CD4-positive, CD25-positive, alpha-beta regulatory T cell (primary cell): ENCODE measurements around the gene HPCAL1. TPM values are rescaled to one million over a fixed set of nuclear protein-coding genes. Genes with fewer than 3 reads are reported as not detected.
"Not testable (repeated sequence)": the region's sequence is repeated elsewhere in the genome, so short reads cannot be mapped to it uniquely, and the experiment has no call there.

Experiments used
- ATAC-seq, 2 donors: fragments of 150-1000 bp; cut with Tn5 transposase; one replicate each; pipeline ENCODE4 v1.10.0; 2021; ENCODE audit warnings: low read depth in 2 of 2, moderate number of reproducible peaks in 2 of 2, moderate library complexity in 1 of 2
- DNase-seq, 3 donors: peaks; one replicate each; pipeline versions ENCODE4 v3.0.0 to v3.0.0-alpha.2; 2012 to 2022; ENCODE audit warnings: mixed read lengths in 1 of 3
- H3K27ac ChIP-seq: one replicate; pipeline ENCODE4 v1.7.0; 2013; ENCODE audit warnings: mild to moderate bottlenecking, low read length; ENCODE audit not compliant: insufficient read depth, poor library complexity, severe bottlenecking
- H3K27me3 ChIP-seq: one replicate; pipeline ENCODE4 v1.7.0; 2013; ENCODE audit warnings: low read length; ENCODE audit not compliant: control insufficient read depth, insufficient read depth
- H3K36me3 ChIP-seq: one replicate; pipeline ENCODE4 v1.7.0; 2013; ENCODE audit warnings: mild to moderate bottlenecking, low read length, moderate library complexity; ENCODE audit not compliant: control insufficient read depth, insufficient read depth
- H3K4me1 ChIP-seq: 2 replicates; pipeline ENCODE4 v1.7.0; 2013; ENCODE audit warnings: mild to moderate bottlenecking, low read length; ENCODE audit not compliant: insufficient read depth, control insufficient read depth, poor library complexity, severe bottlenecking
- H3K4me3 ChIP-seq: one replicate; pipeline ENCODE4 v1.7.0; 2013; ENCODE audit warnings: low read depth, mild to moderate bottlenecking, low read length, moderate library complexity
- H3K9me3 ChIP-seq, 2 experiments: 1 replicate in 1 of 2; 2 replicates in 1 of 2; pipeline ENCODE4 v1.7.0; 2013; ENCODE audit warnings: low read length in 2 of 2, mild to moderate bottlenecking in 1 of 2, moderate library complexity in 1 of 2; ENCODE audit not compliant: control insufficient read depth in 2 of 2
- H3K27ac Mint-ChIP-seq, 3 donors: one replicate each; pipeline ENCODE4 v1.8.0; 2020 to 2022; ENCODE audit warnings: mild to moderate bottlenecking in 3 of 3, mixed read lengths in 3 of 3, moderate library complexity in 2 of 3
- H3K27me3 Mint-ChIP-seq: one replicate; pipeline ENCODE4 v1.8.0; 2022; ENCODE audit warnings: mild to moderate bottlenecking, mixed read lengths
- H3K36me3 Mint-ChIP-seq: one replicate; pipeline ENCODE4 v1.8.0; 2020; ENCODE audit warnings: mixed read lengths
- H3K4me1 Mint-ChIP-seq, 4 donors: one replicate each; pipeline ENCODE4 v1.8.0; 2020 to 2022; ENCODE audit warnings: mixed read lengths in 4 of 4, mild to moderate bottlenecking in 1 of 4
- H3K4me3 Mint-ChIP-seq, 4 donors: one replicate each; pipeline ENCODE4 v1.8.0; 2020 to 2022; ENCODE audit warnings: mild to moderate bottlenecking in 4 of 4, mixed read lengths in 4 of 4, moderate library complexity in 3 of 4
- H3K9me3 Mint-ChIP-seq, 7 donors: one replicate each; pipeline ENCODE4 v1.8.0; 2020 to 2022; ENCODE audit warnings: mixed read lengths in 7 of 7, mild to moderate bottlenecking in 3 of 7, moderate library complexity in 2 of 7
- polyA plus RNA-seq, 4 donors: library from polyadenylated mRNA; unstranded; fragments of 300-500 nt; fragmentation: Illumina TruSeq; gene quantifications; one replicate each; pipeline ENCODE4 v1.2.3, GENCODE V29; 2021
- total RNA-seq: library from RNA; stranded (reverse); gene quantifications from one replicate; pipeline ENCODE4 v1.2.3, GENCODE V29; 2022

The HPCAL1 gene
- total and polyA plus RNA-seq, 5 donors from 2014 or later, result 33.8 to 95.6 (median 84.8) TPM

GRCh38 chr2:10257036-10257435 lies 45.7 kb upstream of the HPCAL1 start:
- Mint-ChIP-seq H3K4me3 (no peak overlapping the region), H3K9me3 (peaks cover 0 to 2% (median 0%) of the 10 kb centered on the region in 7 donors), H3K27me3 (peaks cover 6% of the 10 kb centered on the region), H3K36me3 (no peaks in the 10 kb centered on the region), H3K4me1 (no peaks in the 10 kb centered on the region), H3K27ac (no peak overlapping the region)
- no peak for DNase-seq
- H3K27me3 ChIP-seq, result no peaks in the 10 kb centered on the region
- H3K9me3 ChIP-seq, result no peaks in the 10 kb centered on the region
- H3K4me3 ChIP-seq, result no peak overlapping the region
- H3K36me3 ChIP-seq, result no peaks in the 10 kb centered on the region
- no peaks in the 10 kb centered on the region for H3K4me1 ChIP-seq
- H3K27ac ChIP-seq, result no peak overlapping the region
- no peak for ATAC-seq

DNA sequence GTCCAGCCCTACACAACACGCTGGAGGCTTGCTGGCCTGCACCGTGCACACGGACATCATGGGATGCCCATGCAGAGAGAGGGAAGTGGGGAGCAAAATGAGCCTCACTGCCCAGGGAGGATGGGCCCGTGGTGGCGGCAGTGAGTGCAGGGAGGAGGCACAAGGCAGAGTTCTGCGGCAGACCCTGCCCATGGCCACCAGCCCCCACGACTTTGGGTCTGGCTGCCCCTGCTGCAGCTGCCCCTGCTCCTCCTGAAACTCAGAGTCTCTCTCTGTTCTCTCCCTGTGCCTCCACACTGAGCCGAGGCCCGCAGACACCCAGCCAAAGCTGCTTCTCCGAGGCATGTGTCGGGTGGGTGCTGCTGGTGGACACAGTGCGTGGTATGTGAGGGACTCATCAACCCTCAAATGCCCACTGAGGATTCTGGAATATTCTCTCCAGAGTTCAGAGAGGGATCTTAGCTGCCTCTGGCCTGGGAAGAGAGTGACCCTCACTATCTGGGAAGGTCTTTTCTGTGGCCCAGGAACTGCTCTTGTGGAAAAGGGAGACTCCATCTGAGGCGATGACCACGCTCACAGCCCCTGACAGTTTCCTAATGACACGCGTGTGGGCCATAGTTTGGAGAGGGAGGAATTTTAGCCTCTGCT lies 45.1 kb upstream of the HPCAL1 start:
- Mint-ChIP-seq H3K27ac (no peak overlapping the region), H3K27me3 (peaks cover 4% of the 10 kb centered on the region), H3K4me1 (no peaks in the 10 kb centered on the region), H3K4me3 (no peak overlapping the region), H3K36me3 (no peaks in the 10 kb centered on the region), H3K9me3 (peaks cover 0 to 1% (median 0%) of the 10 kb centered on the region in 7 donors)
- no peaks in the 10 kb centered on the region for H3K36me3 ChIP-seq
- ATAC-seq (no peak), DNase-seq (no peak)
- no peak overlapping the region for H3K27ac ChIP-seq
- no peaks in the 10 kb centered on the region for H3K27me3 ChIP-seq
- no peaks in the 10 kb centered on the region for H3K9me3 ChIP-seq
- no peaks in the 10 kb centered on the region for H3K4me1 ChIP-seq
- no peak overlapping the region for H3K4me3 ChIP-seq

DNA sequence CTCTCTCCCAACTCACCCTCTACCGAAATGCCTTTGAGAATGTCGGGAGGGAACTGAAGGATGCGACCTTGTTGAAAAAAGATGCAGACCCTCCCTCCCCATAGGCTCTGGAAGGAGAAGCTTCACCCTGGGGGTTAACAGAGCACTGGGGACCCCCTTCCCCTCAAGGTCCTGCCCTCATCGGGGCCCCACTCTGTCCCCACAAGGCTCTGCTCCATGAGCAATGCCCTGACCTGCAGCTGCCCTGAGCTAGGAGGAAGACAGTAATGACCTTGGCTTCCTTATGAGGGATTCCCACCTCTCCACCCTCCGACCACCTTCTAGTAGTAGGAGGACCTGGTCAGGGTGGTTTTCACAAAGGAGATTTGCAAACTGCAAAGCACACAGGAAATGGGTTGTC lies 44.4 kb upstream of the HPCAL1 start:
- no peaks in the 10 kb centered on the region for H3K9me3 Mint-ChIP-seq
- ATAC-seq, result no peak

DNA sequence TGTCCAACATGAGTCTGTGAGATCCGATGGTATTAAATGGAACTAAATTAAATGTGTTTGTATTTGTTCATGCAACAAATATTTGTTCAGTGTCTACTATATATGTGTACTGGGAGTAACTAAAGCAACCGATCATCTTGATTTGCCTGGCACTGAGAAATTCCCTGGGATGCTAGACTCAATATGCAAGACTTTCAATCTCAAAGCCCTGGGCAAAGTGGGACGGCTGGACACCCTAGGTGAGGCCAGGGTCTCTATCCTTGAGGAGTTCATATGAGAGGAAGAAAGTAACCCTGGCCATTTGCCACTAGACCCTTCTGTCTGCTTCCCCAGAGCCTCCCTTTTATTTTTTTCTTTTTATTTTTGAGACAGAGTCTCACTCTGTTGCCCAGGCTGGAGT lies 44.0 kb upstream of the HPCAL1 start:
- no peaks in the 10 kb centered on the region for H3K4me1 Mint-ChIP-seq
- no peak overlapping the region for H3K27ac Mint-ChIP-seq
- Histone ChIP-seq H3K9me3 (no peaks in the 10 kb centered on the region), H3K4me3 (no peak overlapping the region), H3K27ac (no peak overlapping the region), H3K4me1 (no peaks in the 10 kb centered on the region), H3K27me3 (no peaks in the 10 kb centered on the region), H3K36me3 (no peaks in the 10 kb centered on the region)
- H3K9me3 Mint-ChIP-seq, result no peaks in the 10 kb centered on the region
- no peaks in the 10 kb centered on the region for H3K36me3 Mint-ChIP-seq
- DNase-seq (no peak), ATAC-seq (no peak)
- H3K4me3 Mint-ChIP-seq, result no peak overlapping the region
- peaks cover 4% of the 10 kb centered on the region for H3K27me3 Mint-ChIP-seq

More for the DNA sequence above, 44.4 kb upstream of the HPCAL1 start:
- Histone ChIP-seq H3K36me3 (no peaks in the 10 kb centered on the region), H3K4me3 (no peak overlapping the region), H3K9me3 (no peaks in the 10 kb centered on the region), H3K27me3 (no peaks in the 10 kb centered on the region), H3K27ac (no peak overlapping the region), H3K4me1 (no peaks in the 10 kb centered on the region)
- Mint-ChIP-seq H3K27me3 (peaks cover 4% of the 10 kb centered on the region), H3K4me3 (no peak overlapping the region), H3K36me3 (no peaks in the 10 kb centered on the region), H3K27ac (peak overlapping the region in 1 of 3 donors; percentile 68), H3K4me1 (no peaks in the 10 kb centered on the region)
- DNase-seq, result no peak

- Mint-ChIP-seq H3K4me3 (no peak overlapping the region), H3K27ac (no peak overlapping the region), H3K4me1 (no peaks in the 10 kb centered on the region), H3K9me3 (peaks cover 0 to 3% (median 0%) of the 10 kb centered on the region in 7 donors), H3K27me3 (peaks cover 4% of the 10 kb centered on the region), H3K36me3 (no peaks in the 10 kb centered on the region)
- Histone ChIP-seq H3K4me1 (no peaks in the 10 kb centered on the region), H3K4me3 (no peak overlapping the region), H3K9me3 (no peaks in the 10 kb centered on the region), H3K27ac (no peak overlapping the region), H3K27me3 (no peaks in the 10 kb centered on the region), H3K36me3 (no peaks in the 10 kb centered on the region)
- ATAC-seq, result no peak
- DNase-seq, result no peak
These were observed 42.6 kb upstream of the HPCAL1 start for GRCh38 chr2:10260130-10260529.

- H3K4me3 Mint-ChIP-seq, H3K36me3 Mint-ChIP-seq, H3K27ac Mint-ChIP-seq, H3K27me3 Mint-ChIP-seq, H3K9me3 Mint-ChIP-seq, H3K4me3 ChIP-seq, H3K4me1 Mint-ChIP-seq, H3K4me1 ChIP-seq, H3K9me3 ChIP-seq, ATAC-seq, H3K27ac ChIP-seq, H3K36me3 ChIP-seq, H3K27me3 ChIP-seq, DNase-seq: not testable (repeated sequence)
These were observed 39.2 kb upstream of the HPCAL1 start for GRCh38 chr2:10263526-10263925.

- Histone ChIP-seq H3K4me1 (no peaks in the 10 kb centered on the region), H3K27me3 (no peaks in the 10 kb centered on the region), H3K36me3 (no peaks in the 10 kb centered on the region), H3K4me3 (no peak overlapping the region), H3K27ac (no peak overlapping the region), H3K9me3 (no peaks in the 10 kb centered on the region)
- peak overlapping the region in 1 of 3 donors; percentile 52 for H3K27ac Mint-ChIP-seq
- H3K4me1 Mint-ChIP-seq, result no peaks in the 10 kb centered on the region
- DNase-seq (no peak), ATAC-seq (no peak)
- no peaks in the 10 kb centered on the region for H3K27me3 Mint-ChIP-seq
- no peak overlapping the region for H3K4me3 Mint-ChIP-seq
- peaks cover 0 to 3% (median 0%) of the 10 kb centered on the region in 7 donors for H3K9me3 Mint-ChIP-seq
- no peaks in the 10 kb centered on the region for H3K36me3 Mint-ChIP-seq
These were observed 38.0 kb upstream of the HPCAL1 start for GRCh38 chr2:10264506-10265328.
